Body of pancreas (tissue), 4 donors: Measurements from ENCODE around the gene POLR3E. TPM values are rescaled to one million over a fixed set of nuclear protein-coding genes. Genes with fewer than 3 reads are reported as not detected.

Experiments
- ATAC-seq: fragments of 150-250 bp; one replicate; pipeline ENCODE4 v1.9.1; 2016
- DNase-seq, 4 donors: peaks; one replicate each; pipeline ENCODE4 v3.0.0-alpha.2; 2019
- H3K27ac ChIP-seq, 4 donors: fragments of 200-600 bp; sonication (generic); 1 replicate in 3 of 4; 2 replicates in 1 of 4; pipeline versions ENCODE4 v1.5.1 to v1.6.1; 2016 to 2019; ENCODE audit warnings: mild to moderate bottlenecking in 1 of 4, mixed read lengths in 1 of 4, moderate library complexity in 1 of 4
- H3K27me3 ChIP-seq, 2 donors: fragments of 200-600 bp; sonication (generic); one replicate each; pipeline ENCODE4 v1.6.0; 2016; ENCODE audit warnings: mild to moderate bottlenecking in 1 of 2
- H3K36me3 ChIP-seq, 2 donors: fragments of 200-600 bp; sonication (generic); replicated peaks in 1 of 2; 2 replicates each; pipeline ENCODE4 v1.5.1; 2016; ENCODE audit warnings: low read depth in 2 of 2; ENCODE audit not compliant: insufficient read depth in 1 of 2
- H3K4me1 ChIP-seq: fragments of 200-600 bp; sonication (generic); one replicate; pipeline ENCODE4 v1.6.0; 2016
- H3K4me3 ChIP-seq, 2 donors: fragments of 200-600 bp; sonication (generic); 1 replicate in 1 of 2; 2 replicates in 1 of 2; pipeline ENCODE4 v1.5.1; 2016 to 2019
- H3K9me3 ChIP-seq, 3 donors: fragments of 200-600 bp; sonication (generic); 1 replicate in 2 of 3; 2 replicates in 1 of 3; pipeline ENCODE4 v1.5.1; 2016
- POLR2A ChIP-seq, 3 donors: fragments of 450-650 bp; IDR thresholded peaks; one replicate each; pipeline ENCODE4 v1.6.1; 2016; ENCODE audit warnings: antibody characterized with exemption in 3 of 3, mild to moderate bottlenecking in 2 of 3
- WGBS, 2 donors: methylation state at CpG; one replicate each; pipeline ENCODE4 v1.1.5; 2017; 5-methylcytosine and 5-hydroxymethylcytosine counted together
- intact Hi-C: fragments of 100-400 bp; cut with DNase I; formaldehyde crosslinking; loops from one replicate; pipeline ENCODE4 v1.15.1; 2023
- total RNA-seq, 2 donors: library from RNA; depleted of rRNA; stranded (reverse); fragments of >200 nt; gene quantifications; one replicate each; pipeline ENCODE4 v1.1.0, GENCODE V29; 2016
- TF ChIP-seq, protein P1 (sequence below), 7 experiments: fragments of 450-650 bp in 4 of 7; fragments of 200-600 bp in 3 of 7; sonication (generic) in 3 of 7; IDR thresholded peaks; one replicate each; pipeline ENCODE4 v1.5.1; 2016 to 2019; ENCODE audit warnings: antibody characterized with exemption in 7 of 7

The POLR3E gene
- total RNA-seq, 2 donors from 2014 or later, result 52.1 to 94.9 TPM

GRCh38 chr16:22266546-22266945, 30.7 kb upstream of the POLR3E start:
- DNase-seq (no peak), ATAC-seq (no peak)
- H3K27me3 ChIP-seq, result no peaks in the 10 kb centered on the region
- 96 to 98% methylated on average over 10 to 19 of the region's 19 CpGs for WGBS, 2 donors
- H3K4me1 ChIP-seq, result no peaks in the 10 kb centered on the region
- no peak overlapping the region for H3K4me3 ChIP-seq
- H3K27ac ChIP-seq, result no peak overlapping the region
- intact Hi-C loops, result no loop called here
- no peak for TF ChIP-seq POLR2A (IDR thresholded peaks at IDR 0.05)
- TF ChIP-seq, protein P1, sequence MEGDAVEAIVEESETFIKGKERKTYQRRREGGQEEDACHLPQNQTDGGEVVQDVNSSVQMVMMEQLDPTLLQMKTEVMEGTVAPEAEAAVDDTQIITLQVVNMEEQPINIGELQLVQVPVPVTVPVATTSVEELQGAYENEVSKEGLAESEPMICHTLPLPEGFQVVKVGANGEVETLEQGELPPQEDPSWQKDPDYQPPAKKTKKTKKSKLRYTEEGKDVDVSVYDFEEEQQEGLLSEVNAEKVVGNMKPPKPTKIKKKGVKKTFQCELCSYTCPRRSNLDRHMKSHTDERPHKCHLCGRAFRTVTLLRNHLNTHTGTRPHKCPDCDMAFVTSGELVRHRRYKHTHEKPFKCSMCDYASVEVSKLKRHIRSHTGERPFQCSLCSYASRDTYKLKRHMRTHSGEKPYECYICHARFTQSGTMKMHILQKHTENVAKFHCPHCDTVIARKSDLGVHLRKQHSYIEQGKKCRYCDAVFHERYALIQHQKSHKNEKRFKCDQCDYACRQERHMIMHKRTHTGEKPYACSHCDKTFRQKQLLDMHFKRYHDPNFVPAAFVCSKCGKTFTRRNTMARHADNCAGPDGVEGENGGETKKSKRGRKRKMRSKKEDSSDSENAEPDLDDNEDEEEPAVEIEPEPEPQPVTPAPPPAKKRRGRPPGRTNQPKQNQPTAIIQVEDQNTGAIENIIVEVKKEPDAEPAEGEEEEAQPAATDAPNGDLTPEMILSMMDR (IDR thresholded peaks at IDR 0.05), result no peak
- H3K9me3 ChIP-seq, result no peaks in the 10 kb centered on the region
- H3K36me3 ChIP-seq, result peaks cover 0 to 21% of the 10 kb centered on the region in 2 donors

DNA sequence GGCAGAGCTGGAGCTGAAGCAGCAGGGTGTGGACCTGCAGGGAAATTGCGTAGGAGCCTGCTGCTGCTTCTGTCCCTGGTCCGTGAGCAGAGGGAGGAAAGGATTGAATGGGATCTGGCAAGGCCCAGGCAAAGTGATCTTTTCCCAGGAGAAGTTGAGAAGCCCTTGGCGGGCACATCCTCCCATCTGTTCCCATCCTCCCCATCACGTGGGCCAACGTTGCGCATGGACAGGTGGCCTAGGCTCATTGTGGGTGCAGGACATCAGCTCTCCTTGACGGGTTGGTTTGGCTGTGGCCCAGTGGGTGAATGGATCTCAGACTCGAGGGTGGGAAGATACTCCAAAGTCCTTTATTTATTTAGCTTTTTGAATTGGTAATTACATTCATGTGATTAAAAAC, 29.4 kb upstream of the POLR3E start:
- TF ChIP-seq, protein P1 (IDR thresholded peaks at IDR 0.05), result no peak
- no peak for TF ChIP-seq POLR2A (IDR thresholded peaks at IDR 0.05)
- Histone ChIP-seq H3K27me3 (no peaks in the 10 kb centered on the region), H3K9me3 (no peaks in the 10 kb centered on the region), H3K27ac (no peak overlapping the region), H3K36me3 (peaks cover 0 to 24% of the 10 kb centered on the region in 2 donors), H3K4me3 (no peak overlapping the region), H3K4me1 (no peaks in the 10 kb centered on the region)
- WGBS, 2 donors, result 79 to 85% methylated on average over 8 of the region's 8 CpGs
- DNase-seq, result no peak
- ATAC-seq, result no peak
- intact Hi-C loops, result no loop called here

- TF ChIP-seq POLR2A (IDR thresholded peaks at IDR 0.05), result no peak
- TF ChIP-seq, protein P1 (IDR thresholded peaks at IDR 0.05), result no peak
- intact Hi-C loops, result no loop called here
- ATAC-seq (no peak), DNase-seq (no peak)
- Histone ChIP-seq H3K4me3 (no peak overlapping the region), H3K9me3 (no peaks in the 10 kb centered on the region), H3K4me1 (no peaks in the 10 kb centered on the region), H3K27me3 (no peaks in the 10 kb centered on the region), H3K27ac (no peak overlapping the region), H3K36me3 (peaks cover 0 to 21% of the 10 kb centered on the region in 2 donors)
- 91 to 93% methylated on average over 3 of the region's 3 CpGs for WGBS, 2 donors
Observed at GRCh38 chr16:22270525-22270924, 26.7 kb upstream of the POLR3E start.

DNA sequence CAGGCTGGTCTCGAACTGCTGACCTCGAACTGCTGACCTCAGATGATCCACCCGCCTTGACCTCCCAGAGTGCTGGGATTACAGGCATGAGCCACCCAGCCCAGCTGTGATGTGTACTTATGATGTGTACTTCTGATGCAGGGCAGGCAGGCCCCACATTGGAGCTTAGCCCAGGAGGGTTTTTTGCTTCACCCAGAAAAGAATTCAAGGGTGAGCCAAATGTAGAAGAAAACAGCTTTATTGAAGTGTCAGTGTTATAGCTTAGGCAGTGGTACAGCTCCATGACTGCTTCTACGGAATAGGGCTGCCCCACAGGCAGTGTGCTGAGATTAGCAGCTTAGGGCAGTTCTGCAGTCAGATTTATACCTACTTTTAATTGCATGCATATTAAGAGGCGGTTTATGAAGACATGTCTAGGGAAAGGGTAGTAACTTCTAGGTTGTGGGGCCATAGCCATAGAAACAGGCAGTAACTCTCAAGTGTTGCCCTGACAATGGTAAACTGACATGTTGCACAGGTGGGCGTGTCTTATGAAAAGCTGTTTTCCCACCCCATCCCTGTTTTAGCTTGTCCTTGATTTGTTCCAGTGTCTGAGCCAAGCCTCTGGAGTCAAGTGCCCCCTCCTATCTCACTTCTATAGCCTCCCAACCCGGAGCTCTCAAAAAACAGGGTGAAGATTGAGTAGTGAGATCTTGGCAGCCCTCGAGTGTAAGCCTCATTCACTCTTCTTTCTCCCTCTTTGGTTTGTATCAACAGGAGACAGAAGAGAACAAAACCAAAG, 24.1 kb upstream of the POLR3E start:
- TF ChIP-seq, protein P1 (IDR thresholded peaks at IDR 0.05), result no peak
- TF ChIP-seq POLR2A (IDR thresholded peaks at IDR 0.05), result no peak
- Histone ChIP-seq H3K4me1 (no peaks in the 10 kb centered on the region), H3K9me3 (no peaks in the 10 kb centered on the region), H3K27me3 (no peaks in the 10 kb centered on the region), H3K4me3 (no peak overlapping the region), H3K27ac (no peak overlapping the region), H3K36me3 (peaks cover 0 to 14% of the 10 kb centered on the region in 2 donors)
- WGBS, 2 donors, result 74 to 88% methylated on average over 8 of the region's 8 CpGs
- ATAC-seq, result no peak
- intact Hi-C loops, result no loop called here
- no peak for DNase-seq

- H3K36me3 ChIP-seq, result peaks cover 0 to 11% of the 10 kb centered on the region in 2 donors
- ATAC-seq, result no peak
- no peak overlapping the region for H3K27ac ChIP-seq
- intact Hi-C loops, result no loop called here
- no peak for DNase-seq
- no peaks in the 10 kb centered on the region for H3K27me3 ChIP-seq
- H3K4me3 ChIP-seq, result no peak overlapping the region
- 90 to 95% methylated on average over 1 of the region's 1 CpG for WGBS, 2 donors
- no peaks in the 10 kb centered on the region for H3K9me3 ChIP-seq
- TF ChIP-seq, protein P1 (IDR thresholded peaks at IDR 0.05), result no peak
- no peak for TF ChIP-seq POLR2A (IDR thresholded peaks at IDR 0.05)
- H3K4me1 ChIP-seq, result no peaks in the 10 kb centered on the region
Observed at GRCh38 chr16:22274916-22275315, 22.3 kb upstream of the POLR3E start.
